ENCODE measurements around the gene FRYL.

GRCh38 chr4:48790561-48790960 is 10.5 kb upstream of the FRYL start:
- no peak for TF ChIP-seq CTCF (conservative IDR thresholded peaks at IDR 0.05)
- TF ChIP-seq EZH2 (IDR thresholded peaks at IDR 0.05; ENCODE audit: low read depth), result no peak

Data from PC-9 (cell line).